ENCODE measurements around the gene SLIT3. TPM values are rescaled to one million over a fixed set of nuclear protein-coding genes. Genes with fewer than 3 reads are reported as not detected.

SLIT3 gene
- total and polyA plus RNA-seq, 8 donors, result 1.2 to 24.5 (median 8.6) TPM

GRCh38 chr5:169131616-169132301 lies 169.2 kb downstream of the SLIT3 start:
- H3K4me3 ChIP-seq, result no peak overlapping the region
- no peaks in the 10 kb centered on the region for H3K4me1 ChIP-seq
- WGBS, 5 donors, result 29 to 56% (median 45%) methylated on average over 4 of the region's 4 CpGs
- H3K27ac ChIP-seq, result no peak overlapping the region
- no peaks in the 10 kb centered on the region for H3K36me3 ChIP-seq
- H3K27me3 ChIP-seq, result no peaks in the 10 kb centered on the region
- DNase-seq, result no peak
- no peaks in the 10 kb centered on the region for H3K9me3 ChIP-seq
- TF ChIP-seq POLR2A (IDR thresholded peaks at IDR 0.05) (no peak), POLR2AphosphoS5 (IDR thresholded peaks at IDR 0.05) (no peak), EP300 (IDR thresholded peaks at IDR 0.05) (no peak), CTCF (IDR thresholded peaks at IDR 0.05) (no peak)
- intact Hi-C loops (cut with DNase I; ENCODE audit: low total_unique reads), result no loop called here

- whole genome bisulfite sequencing, 5 donors, result 83 to 97% (median 94%) methylated on average over 9 of the region's 9 CpGs
- H3K9me3 ChIP-seq, result peaks cover 0 to under 1% (median 0%) of the 10 kb centered on the region in 4 donors
- H3K27ac ChIP-seq, result no peak overlapping the region
- H3K27me3 ChIP-seq, result no peaks in the 10 kb centered on the region
- intact Hi-C loops (cut with DNase I; ENCODE audit: low total_unique reads), result no loop called here
- TF ChIP-seq POLR2AphosphoS5 (IDR thresholded peaks at IDR 0.05) (no peak), CTCF (IDR thresholded peaks at IDR 0.05) (no peak), EP300 (IDR thresholded peaks at IDR 0.05) (no peak), POLR2A (IDR thresholded peaks at IDR 0.05) (no peak)
- H3K36me3 ChIP-seq, result no peaks in the 10 kb centered on the region
- no peak overlapping the region for H3K4me3 ChIP-seq
- DNase-seq, result no peak
- peaks cover 0 to 7% (median 0%) of the 10 kb centered on the region in 4 donors for H3K4me1 ChIP-seq
These were observed 172.3 kb downstream of the SLIT3 start for GRCh38 chr5:169128679-169129078.

GRCh38 chr5:169127431-169127830 lies 173.5 kb downstream of the SLIT3 start:
- H3K4me1 ChIP-seq, result peaks cover 0 to 7% (median 0%) of the 10 kb centered on the region in 4 donors
- whole genome bisulfite sequencing, 5 donors, result 70 to 79% (median 77%) methylated on average over 4 of the region's 4 CpGs
- H3K9me3 ChIP-seq, result peaks cover 0 to 3% (median 0%) of the 10 kb centered on the region in 4 donors
- no peak overlapping the region for H3K4me3 ChIP-seq
- intact Hi-C loops (cut with DNase I; ENCODE audit: low total_unique reads), result no loop called here
- no peak for DNase-seq
- TF ChIP-seq CTCF (IDR thresholded peaks at IDR 0.05) (no peak), EP300 (IDR thresholded peaks at IDR 0.05) (no peak), POLR2AphosphoS5 (IDR thresholded peaks at IDR 0.05) (no peak), POLR2A (IDR thresholded peaks at IDR 0.05) (no peak)
- no peaks in the 10 kb centered on the region for H3K27me3 ChIP-seq
- H3K36me3 ChIP-seq, result no peaks in the 10 kb centered on the region
- no peak overlapping the region for H3K27ac ChIP-seq

- DNase-seq, result no peak
- H3K27ac ChIP-seq, result no peak overlapping the region
- H3K4me1 ChIP-seq, result peaks cover 0 to 7% (median 0%) of the 10 kb centered on the region in 4 donors
- no peak overlapping the region for H3K4me3 ChIP-seq
- no peaks in the 10 kb centered on the region for H3K27me3 ChIP-seq
- intact Hi-C loops (cut with DNase I; ENCODE audit: low total_unique reads), result no loop called here
- no peak for TF ChIP-seq POLR2A (IDR thresholded peaks at IDR 0.05)
- TF ChIP-seq POLR2AphosphoS5 (IDR thresholded peaks at IDR 0.05), result no peak
- no peak for TF ChIP-seq CTCF (IDR thresholded peaks at IDR 0.05)
- TF ChIP-seq EP300 (IDR thresholded peaks at IDR 0.05), result no peak
- 64 to 92% (median 88%) methylated on average over 1 to 3 of the region's 3 CpGs for WGBS, 5 donors
- H3K9me3 ChIP-seq, result peaks cover 0 to 3% (median 0%) of the 10 kb centered on the region in 4 donors
- H3K36me3 ChIP-seq, result no peaks in the 10 kb centered on the region
These were observed 174.4 kb downstream of the SLIT3 start for GRCh38 chr5:169126481-169127021.

Measured in stomach (tissue), 9 donors.